IPS-11a (cell line): Measurements from ENCODE around the gene MAP1LC3A.

Source experiments
- H3K4me3 ChIP-seq: one replicate; pipeline ENCODE4 v1.5.1; 2013; ENCODE audit warnings: low read depth, low read length, control low read depth

MAP1LC3A gene

GRCh38 chr20:34547844-34548613 is 10.5 kb upstream of the MAP1LC3A start:
- no peak overlapping the region for H3K4me3 ChIP-seq

GRCh38 chr20:34549291-34549928 is 9.1 kb upstream of the MAP1LC3A start:
- no peak overlapping the region for H3K4me3 ChIP-seq

GRCh38 chr20:34549929-34550305 is 8.6 kb upstream of the MAP1LC3A start:
- no peak overlapping the region for H3K4me3 ChIP-seq

GRCh38 chr20:34552569-34552968 is 5.9 kb upstream of the MAP1LC3A start:
- H3K4me3 ChIP-seq, result no peak overlapping the region

- H3K4me3 ChIP-seq, result no peak overlapping the region
These were observed 5.1 kb upstream of the MAP1LC3A start for GRCh38 chr20:34553366-34553867.

GRCh38 chr20:34557936-34558319 is 590 bp upstream of the MAP1LC3A start:
- H3K4me3 ChIP-seq, result peak overlapping the region; percentile 47

- no peak overlapping the region for H3K4me3 ChIP-seq
These were observed 1.0 kb downstream of the MAP1LC3A start for GRCh38 chr20:34559311-34560140.

GRCh38 chr20:34560141-34560523 is 1.6 kb downstream of the MAP1LC3A start:
- no peak overlapping the region for H3K4me3 ChIP-seq

- no peak overlapping the region for H3K4me3 ChIP-seq
These were observed 2.1 kb downstream of the MAP1LC3A start for GRCh38 chr20:34560614-34561013.

GRCh38 chr20:34561661-34562060 is 3.1 kb downstream of the MAP1LC3A start:
- no peak overlapping the region for H3K4me3 ChIP-seq

GRCh38 chr20:34562641-34563040 is 4.1 kb downstream of the MAP1LC3A start:
- no peak overlapping the region for H3K4me3 ChIP-seq

- no peak overlapping the region for H3K4me3 ChIP-seq
These were observed 6.3 kb downstream of the MAP1LC3A start for GRCh38 chr20:34564833-34565232.

- no peak overlapping the region for H3K4me3 ChIP-seq
These were observed 8.7 kb downstream of the MAP1LC3A start for GRCh38 chr20:34566978-34567891.

- no peak overlapping the region for H3K4me3 ChIP-seq
These were observed 9.7 kb downstream of the MAP1LC3A start for GRCh38 chr20:34567892-34568865.

- no peak overlapping the region for H3K4me3 ChIP-seq
These were observed 11.1 kb downstream of the MAP1LC3A start for GRCh38 chr20:34569598-34569997.

GRCh38 chr20:34570859-34571306 is 12.4 kb downstream of the MAP1LC3A start:
- H3K4me3 ChIP-seq, result no peak overlapping the region

GRCh38 chr20:34571753-34572152 is 13.2 kb downstream of the MAP1LC3A start:
- H3K4me3 ChIP-seq, result no peak overlapping the region

GRCh38 chr20:34573541-34574300 is 15.2 kb downstream of the MAP1LC3A start:
- H3K4me3 ChIP-seq, result no peak overlapping the region

- no peak overlapping the region for H3K4me3 ChIP-seq
These were observed 15.9 kb downstream of the MAP1LC3A start for GRCh38 chr20:34574426-34574825.
